IPS-NIHi7 (cell line): Measurements from ENCODE around the gene SH3RF1.
A peak's percentile ranks its signal among the peaks of the same experiment; 100 is the strongest.

Source experiments
- DNase-seq: peaks from one replicate; pipeline ENCODE4 v3.0.0; 2012; ENCODE audit warnings: mixed read lengths; ENCODE audit errors: extremely low spot score

SH3RF1 gene

DNA sequence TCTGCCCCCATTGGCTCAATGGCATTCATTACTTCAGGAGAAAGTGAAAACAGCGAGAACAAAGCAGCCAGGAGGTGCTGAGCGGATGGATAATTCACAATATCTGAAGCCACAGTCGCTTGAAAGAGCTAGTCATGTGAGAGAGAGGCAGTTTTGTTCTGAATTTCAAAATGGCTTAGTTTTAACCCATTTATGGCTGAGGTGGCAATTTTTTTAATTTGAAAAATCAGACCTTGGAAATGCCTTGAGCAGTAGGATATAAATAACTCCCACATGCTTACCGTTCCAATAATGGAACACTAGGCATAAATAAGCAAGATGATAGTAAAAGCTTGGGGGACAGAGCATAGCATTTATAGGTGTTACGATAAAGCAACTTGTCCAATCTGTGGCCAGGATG, 203.8 kb downstream of the SH3RF1 start:
- DNase-seq: no peak

DNA sequence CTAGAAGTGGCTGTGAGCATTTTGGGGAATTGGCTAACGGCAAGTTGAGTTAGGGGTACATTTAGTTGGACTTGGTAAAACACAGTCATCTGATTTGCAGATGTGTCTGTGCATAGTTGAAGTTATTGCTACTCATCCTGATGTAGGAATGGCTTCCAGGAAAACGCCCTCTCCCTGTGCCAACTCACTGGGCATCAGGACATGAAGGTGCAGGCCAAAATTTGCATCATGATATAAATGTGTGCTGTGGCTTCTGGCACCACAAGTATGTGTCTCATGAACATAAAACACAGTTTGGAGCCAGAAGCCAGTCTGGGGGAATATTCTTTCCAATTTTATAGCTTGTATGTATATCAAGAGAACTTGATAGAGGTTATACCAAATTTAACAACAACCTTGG, 206.5 kb downstream of the SH3RF1 start:
- DNase-seq: no peak

DNA sequence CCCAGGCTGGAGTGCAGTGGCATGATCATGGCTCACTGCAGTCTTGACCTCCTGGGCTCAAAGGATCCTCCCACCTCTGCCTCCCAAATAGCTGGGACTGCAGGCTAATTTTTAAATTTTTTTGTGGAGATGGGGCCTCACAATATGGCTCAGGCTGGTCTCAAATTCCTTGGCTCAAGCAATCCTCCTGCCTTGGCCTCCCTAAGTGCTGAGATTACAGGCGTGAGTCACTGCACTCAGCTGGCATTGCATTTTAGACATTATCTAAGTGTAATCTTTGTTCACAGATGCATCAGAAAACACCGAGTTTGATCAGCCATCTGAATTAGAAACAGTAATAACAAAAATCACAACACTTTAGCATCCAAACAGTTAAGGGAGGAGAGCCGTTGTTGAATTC, 207.3 kb downstream of the SH3RF1 start:
- no peak for DNase-seq

DNA sequence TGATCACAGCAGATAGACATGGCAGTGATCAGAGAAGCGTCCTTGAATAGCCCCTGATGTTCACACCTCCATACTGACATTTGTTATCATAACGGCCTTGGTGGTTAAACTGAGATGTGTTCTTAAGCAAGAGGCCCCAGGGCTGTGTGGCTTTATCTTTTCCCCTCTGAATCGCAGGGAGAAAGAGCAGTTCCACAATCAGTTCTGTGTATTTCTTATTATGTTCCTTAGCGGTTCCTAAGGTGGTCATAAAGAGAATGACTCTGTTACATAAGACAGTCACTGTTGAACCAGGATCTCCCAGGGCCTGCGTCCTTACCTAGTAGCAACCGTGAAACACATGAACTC, 207.9 kb downstream of the SH3RF1 start:
- DNase-seq: no peak

DNA sequence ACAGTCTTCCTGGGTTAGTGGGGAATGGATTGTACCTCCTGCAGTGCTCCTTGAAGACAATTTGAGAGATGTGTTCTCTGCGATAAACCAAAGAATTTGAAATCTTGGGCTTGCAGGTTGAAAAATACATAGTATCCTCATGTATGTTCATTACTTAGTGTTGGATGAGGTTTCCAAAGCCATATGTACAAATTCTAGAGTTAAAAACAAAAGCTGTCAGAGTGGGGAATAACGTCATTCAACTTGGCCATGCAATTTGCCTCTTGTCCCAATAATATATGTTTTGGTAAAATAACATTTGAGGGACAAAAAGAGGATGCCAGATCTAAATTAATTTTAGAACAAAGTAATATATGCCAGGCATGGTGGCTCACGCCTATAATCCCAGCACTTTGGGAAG, 209.4 kb downstream of the SH3RF1 start:
- no peak for DNase-seq

DNA sequence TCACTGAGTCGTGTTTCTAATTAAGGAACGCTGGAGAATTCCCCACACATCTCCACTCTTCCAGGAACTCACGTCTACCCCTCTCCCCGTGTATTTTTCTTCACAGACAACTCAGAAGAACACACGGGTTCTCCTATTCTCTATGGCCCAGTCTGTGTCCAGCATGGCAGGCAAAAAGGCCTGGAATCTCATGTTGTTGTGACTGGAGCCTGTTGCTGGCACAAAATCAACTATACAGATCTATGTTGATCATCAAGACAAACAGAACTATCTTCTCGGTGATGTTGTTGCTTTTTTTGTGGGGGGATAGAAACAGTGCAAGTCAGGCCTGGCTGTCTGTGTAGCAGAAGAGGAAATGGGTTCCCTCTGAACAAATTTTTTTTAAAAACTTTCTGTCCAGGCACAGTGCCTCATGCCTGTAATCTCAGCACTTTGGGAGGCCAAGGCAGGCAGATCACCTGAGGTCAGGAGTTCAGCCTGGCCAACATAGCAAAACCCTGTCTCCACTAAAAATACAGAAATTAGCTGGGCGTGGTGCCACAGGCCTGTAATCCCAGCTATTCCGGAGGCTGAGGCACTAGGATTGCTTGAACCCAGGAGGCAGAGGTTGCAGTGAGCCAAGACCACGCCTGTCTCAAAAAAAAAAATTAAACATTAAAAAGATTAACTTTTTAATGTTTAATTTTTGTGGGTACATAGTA, 210.2 kb downstream of the SH3RF1 start:
- DNase-seq: no peak

DNA sequence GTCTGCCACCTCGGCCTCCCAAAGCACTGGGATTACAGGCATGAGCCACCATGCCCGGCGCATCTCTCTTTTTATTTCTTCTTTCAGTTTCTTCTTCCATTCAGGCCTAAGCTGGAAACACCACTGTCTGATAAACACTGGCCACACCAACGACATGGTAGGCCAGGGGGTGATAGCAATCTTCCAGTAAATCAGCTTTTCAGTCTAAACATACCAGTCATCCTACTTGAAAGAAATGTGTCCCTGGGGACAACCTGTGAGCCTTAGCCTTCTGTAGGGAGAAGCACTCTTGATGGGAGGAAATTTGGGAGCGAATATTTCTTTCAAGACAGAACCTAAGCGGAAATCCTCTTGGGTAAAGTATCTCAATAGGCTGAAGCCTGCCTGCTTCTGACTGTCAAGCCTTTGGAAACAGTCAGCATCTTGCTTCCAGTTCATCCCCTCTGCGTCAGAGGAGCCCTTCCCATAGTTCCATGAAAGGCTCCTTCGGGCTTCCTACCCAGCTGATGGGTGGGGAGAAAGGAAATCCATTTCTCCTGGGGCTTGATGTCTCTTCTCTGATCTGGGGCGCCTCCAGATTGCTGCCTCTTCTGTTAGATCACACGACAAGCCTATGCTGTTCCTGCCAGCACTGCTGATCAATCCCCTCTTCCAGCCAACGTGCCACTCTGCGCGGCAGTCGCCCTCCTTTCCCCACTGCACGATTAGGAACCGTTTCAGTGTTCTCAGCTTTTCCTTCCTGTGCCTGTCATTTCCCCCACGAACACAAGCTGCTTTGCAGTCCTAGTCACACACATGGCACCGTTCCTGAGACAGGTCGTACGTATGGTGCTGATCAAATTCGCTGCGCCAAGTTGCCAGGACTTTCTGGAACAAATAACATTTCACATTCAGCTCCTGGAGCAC, 211.2 kb downstream of the SH3RF1 start:
- DNase-seq: no peak

DNA sequence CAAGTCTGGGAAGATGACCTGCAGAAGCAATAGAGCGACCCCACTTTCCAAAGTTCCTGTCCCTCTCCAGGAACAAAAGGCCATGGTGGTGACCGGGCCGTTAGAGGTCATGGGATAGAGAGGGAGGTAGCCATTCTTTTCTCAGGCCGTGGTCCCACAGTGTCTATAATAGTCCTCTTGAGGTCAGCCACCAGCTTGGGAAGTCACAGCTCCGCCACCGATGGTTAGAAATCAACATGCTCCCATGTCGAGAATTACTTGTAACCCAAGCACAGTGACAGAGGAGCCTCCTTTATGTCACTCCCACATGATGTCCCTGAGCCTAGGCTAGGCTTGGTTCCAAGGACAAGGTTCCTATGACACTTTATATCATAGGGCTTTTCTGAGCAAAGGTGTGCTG, 212.4 kb downstream of the SH3RF1 start:
- DNase-seq: no peak

DNA sequence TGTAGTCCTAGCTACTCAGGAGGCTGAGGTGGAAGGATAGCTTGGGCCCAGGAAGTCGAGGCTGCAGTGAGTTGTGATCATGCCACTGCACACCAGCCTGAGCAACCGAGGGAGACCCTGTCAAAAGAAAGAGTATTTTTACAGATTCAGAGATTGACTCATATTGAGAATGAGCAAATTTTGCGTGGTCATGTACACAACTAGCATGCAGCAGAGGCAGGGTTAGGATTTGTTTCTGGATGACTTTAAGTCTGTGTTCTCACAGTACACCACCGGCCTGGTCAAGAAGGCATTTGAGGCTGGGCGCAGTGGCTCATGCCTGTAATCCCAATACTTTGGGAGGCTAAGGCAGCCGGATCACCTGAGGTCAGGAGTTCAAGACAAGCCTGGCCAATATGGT, 215.9 kb downstream of the SH3RF1 start:
- DNase-seq: no peak

DNA sequence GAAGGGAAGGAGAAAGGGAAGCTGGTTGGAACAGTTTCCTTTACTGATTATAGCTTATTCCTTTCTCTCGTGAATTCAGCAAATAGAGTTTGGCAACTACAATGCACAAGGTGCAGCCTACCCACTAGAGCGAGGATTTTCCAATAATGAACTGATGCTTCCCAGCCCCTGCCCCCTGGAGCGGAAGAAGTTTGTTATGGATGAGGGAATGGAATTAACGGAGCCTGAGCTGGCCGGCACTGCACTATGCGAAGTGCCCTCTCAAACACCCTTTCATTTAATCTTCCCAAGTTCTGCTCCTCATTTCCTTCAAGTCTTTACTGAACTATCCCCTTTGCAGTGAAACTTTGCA, 218.2 kb downstream of the SH3RF1 start:
- DNase-seq: no peak

DNA sequence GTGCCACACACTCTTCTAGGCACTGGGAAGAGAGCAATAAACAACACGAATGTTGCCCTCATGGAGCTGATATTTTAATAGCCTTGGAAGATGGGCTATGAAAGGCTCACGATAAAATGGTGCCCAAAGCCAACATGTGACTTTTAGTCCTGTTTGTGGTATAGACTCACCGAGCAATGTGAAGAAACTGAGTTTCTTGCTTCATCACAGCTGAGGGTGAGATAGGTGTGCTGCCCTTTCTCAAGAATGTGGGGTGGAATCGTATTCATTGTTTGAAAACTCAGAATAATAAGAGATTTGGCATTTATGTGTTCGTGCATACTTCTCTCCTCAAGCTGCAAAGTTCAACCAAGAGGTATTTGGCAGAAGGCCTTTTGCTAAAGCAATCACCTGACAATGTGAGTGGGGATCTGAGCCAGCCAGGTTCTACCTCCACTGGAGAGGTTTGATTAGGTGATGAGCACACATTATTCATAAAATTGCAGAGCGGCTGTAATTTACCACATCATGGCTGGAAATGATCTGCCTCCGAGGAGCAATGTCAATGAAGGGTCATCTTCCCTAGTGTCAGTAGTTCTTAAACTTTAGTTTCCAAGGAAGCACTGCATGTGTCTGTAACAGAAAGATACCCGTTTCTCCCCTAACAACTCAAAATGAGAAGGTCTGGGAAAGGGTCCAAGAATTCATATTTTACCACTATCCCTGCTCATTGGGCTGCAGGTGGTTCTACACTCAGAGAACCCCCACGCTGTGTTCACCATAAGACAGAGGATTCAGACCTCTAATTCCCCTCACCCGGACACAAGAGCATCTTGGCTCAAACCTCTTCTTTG, 218.8 kb downstream of the SH3RF1 start:
- no peak for DNase-seq

DNA sequence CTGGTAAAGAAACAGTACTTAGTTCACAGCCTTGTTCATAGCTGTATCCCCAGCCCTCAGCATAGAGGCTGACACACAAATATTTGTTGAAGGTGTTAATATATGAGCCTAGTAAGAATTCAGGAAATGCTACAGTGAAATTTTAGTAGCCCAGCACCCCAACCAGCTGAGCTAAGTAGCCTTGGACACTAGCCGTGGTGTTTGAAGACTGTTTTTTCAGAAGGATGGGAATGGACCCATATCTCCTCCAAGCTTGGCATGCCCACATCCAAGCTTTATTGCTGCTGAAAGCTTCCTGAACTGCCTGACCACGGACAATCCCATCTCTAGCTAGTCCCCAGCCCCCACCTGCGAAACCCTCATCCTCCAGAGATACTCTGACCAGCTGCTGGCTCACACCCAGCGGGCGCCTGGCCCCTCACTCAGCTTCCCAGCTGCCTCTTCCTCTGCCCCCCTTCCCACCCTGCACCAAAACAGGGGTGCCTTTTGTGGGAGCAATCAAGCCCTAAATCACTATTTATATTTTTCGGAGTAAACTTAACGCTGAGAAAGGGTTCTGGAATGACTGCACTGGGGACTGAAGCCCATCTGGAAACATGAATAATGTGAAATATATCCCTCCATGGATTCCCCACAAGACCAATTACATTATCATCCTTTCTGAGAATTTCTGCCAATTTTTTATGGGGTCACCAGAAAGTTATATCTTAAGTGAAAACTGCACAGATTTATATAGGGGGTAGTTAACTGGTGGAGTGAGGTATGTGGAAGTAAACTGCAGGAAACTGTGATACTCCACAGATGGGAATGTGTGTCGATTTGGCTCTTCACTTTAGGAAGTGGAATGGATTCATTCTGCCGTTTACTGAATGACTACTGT, 219.6 kb downstream of the SH3RF1 start:
- no peak for DNase-seq

DNA sequence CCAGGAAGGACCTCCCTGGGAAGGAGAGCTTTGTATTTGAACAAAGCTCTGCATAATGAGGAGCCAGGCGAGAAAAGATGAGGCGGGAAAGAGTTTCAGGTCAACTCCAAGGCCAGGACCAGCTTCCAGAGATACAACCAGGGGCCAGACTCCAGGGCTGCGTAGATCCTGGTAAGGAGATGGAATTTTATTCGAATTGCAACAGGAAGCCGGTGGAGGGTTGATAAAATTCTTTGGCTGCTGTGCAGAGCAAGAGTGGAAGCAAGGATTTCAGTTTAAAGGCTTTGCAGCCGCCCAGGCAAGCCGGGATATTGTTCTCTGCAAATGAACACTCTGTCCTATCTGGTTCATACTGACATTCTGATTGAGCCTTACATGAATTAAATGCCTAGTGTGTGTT, 220.5 kb downstream of the SH3RF1 start:
- DNase-seq: no peak

DNA sequence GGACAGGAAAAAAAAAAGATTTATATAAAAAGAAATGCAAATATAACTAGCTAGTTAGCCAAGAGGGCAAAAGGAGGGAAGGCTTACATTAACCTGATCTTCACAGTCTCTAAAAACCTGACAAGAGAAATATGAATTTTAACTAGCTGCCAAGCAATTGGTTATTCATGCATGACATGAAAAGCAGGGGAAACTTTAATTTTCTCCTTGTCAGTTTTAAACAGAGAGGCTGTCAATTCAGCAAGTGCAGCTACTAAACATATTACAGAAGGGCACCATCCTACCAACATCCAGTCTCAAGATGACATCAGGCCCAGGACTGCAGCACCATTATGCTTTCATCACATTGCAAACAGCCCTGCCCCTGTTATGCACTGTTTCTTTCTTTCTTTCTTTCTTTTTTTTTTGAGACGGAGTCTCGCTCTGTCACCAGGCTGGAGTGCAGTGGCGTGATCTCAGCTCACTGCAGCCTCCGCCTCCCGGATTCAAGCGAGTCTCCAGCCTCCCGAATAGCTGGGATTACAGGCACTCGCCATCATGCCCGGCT, 221.8 kb downstream of the SH3RF1 start:
- no peak for DNase-seq

DNA sequence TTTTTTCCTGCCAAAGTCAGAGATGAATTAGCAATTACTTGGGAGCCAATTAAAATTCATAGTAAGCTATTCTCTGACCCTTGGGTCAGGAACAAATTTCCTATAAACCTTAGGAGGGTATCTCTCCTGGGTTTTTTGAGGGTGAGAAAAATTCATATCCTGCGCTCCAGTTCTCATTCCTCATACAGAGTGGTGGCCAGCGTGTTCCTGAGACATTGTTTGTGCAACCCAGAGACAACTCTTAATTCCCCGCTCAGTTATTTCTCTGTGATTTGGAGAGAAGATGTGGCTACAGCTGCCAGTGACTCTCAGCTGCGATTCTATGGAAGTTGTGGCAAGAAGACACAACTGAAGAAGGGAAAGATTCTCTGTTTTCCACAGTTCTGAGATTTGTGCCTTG, 222.8 kb downstream of the SH3RF1 start:
- no peak for DNase-seq

DNA sequence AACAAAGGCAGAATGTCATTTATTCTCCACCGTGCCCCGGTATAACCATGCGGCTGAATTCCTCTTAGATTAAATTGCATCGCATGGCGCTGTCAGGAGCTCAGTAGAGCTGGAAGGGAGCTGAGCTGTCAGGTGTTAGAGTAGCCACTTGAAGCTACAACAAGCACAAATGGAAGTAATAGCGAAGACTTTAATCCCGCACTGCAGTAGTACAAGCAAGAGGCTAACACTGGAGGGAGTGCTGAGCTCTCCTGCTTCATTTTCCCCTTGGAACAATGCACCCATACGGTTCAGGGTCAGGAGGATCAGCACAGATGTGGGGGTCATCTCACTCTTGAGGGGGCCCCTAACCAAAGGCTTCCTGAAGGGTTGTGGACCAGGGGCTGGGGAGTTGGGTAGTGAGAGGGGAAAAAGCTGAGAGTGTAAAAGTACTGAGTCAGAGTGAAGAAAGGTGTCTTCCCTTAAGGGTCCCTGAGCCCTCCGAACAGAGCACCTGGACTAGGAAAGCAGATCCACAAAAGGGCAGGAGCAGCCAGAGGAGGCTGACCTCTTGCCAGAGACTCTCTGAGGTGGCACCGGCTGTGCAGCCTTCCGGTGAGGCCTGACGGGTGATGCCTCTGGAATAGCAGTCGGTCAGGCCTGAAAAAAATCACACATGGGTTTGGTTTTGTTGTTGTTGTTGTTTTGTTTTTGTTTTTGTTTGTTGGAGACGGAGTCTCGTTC, 224.7 kb downstream of the SH3RF1 start:
- peak; percentile 63 for DNase-seq

DNA sequence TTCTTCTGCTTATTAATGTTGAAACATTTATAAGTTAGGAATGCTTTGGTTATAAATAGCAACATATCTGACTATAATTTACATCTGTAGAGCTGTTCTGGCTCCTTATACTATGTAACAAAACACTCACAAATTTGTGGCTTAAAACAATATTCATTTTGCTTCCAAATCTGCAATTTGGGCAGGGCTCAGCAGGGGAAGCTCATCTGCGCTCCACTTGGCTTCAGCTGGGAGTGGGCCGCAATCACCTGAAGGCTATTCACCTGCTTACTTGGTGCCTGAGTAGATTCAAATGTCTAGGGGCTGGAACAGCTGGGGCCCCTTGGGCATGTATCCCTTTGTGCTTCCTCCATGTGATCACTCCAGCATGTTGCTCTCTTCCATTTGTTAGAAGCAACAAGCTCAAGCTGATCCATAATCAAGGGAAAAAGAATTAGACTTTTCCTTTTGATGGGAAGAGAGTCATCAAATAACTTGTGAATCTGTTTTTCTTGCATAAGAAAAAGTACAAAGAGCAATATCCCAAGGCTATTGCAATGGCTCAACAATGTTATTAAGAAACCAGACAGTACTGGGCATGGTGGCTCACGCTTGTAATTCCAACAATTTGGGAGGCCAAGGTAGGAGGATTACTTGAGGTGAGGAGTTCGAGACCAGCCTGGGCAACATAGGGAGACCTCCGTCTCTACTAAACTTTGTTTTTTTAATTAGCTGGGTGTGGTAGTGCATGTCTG, 225.9 kb downstream of the SH3RF1 start:
- DNase-seq: no peak
